Adipocyte (in vitro differentiated cells): Measurements from ENCODE around the gene ST6GALNAC5.

Experiments
- DNase-seq: peaks from one replicate; pipeline ENCODE4 v3.0.0-alpha.2; 2015; ENCODE audit warnings: low read depth
- H3K27me3 ChIP-seq: replicated peaks from 2 replicates; pipeline ENCODE4 v1.7.0; 2013; ENCODE audit warnings: mild to moderate bottlenecking, low read length, moderate library complexity; ENCODE audit not compliant: control insufficient read depth, insufficient read depth
- H3K36me3 ChIP-seq: 2 replicates; pipeline ENCODE4 v1.7.0; 2013; ENCODE audit warnings: low read length, mild to moderate bottlenecking, moderate library complexity; ENCODE audit not compliant: control insufficient read depth, insufficient read depth, severe bottlenecking
- H3K4me1 ChIP-seq: 2 replicates; pipeline ENCODE4 v1.7.0; 2013; ENCODE audit warnings: mild to moderate bottlenecking, low read length, moderate library complexity; ENCODE audit not compliant: control insufficient read depth, insufficient read depth
- H3K4me3 ChIP-seq: 2 replicates; pipeline ENCODE4 v1.7.0; 2013; ENCODE audit warnings: mild to moderate bottlenecking, low read length, moderate library complexity
- H3K9ac ChIP-seq: 2 replicates; pipeline ENCODE4 v1.7.0; 2013; ENCODE audit warnings: mild to moderate bottlenecking, low read length, moderate library complexity
- H3K9me3 ChIP-seq: 2 replicates; pipeline ENCODE4 v1.7.0; 2013; ENCODE audit warnings: mild to moderate bottlenecking, low read length, moderate library complexity; ENCODE audit not compliant: control insufficient read depth

ST6GALNAC5 gene

DNA sequence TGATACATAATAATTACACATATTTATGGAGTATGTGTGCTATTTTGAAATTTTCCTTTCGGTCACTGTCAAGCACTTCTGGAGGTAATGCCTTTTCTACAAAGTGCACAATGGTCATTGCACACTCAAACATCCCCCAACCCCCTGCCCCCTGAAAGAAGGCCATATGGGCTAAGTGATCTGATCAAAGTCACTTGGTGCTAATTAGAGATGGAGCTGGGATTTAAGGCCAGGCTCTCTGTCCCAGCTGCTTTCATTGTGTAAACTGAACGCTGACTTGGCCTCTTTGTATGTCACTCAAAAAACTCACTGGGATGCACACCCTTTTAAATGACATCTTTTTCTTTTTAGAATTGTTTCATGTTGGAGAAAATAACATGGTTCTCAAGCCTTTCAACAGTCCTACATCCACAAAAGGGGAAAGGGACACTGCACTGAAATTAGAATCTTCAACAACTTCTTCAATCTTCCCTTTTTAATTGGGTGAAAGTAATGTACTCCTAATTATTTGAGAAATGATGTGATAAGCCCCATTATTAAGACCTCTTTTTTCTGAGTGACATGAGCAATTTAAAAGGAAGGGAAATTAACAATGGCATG, 149.2 kb downstream of the ST6GALNAC5 start:
- no peak overlapping the region for H3K4me3 ChIP-seq
- no peak for DNase-seq
- H3K36me3 ChIP-seq: no peaks in the 10 kb centered on the region
- H3K27me3 ChIP-seq: peaks cover 18% of the 10 kb centered on the region
- no peak overlapping the region for H3K9ac ChIP-seq
- H3K9me3 ChIP-seq: no peaks in the 10 kb centered on the region
- no peaks in the 10 kb centered on the region for H3K4me1 ChIP-seq

DNA sequence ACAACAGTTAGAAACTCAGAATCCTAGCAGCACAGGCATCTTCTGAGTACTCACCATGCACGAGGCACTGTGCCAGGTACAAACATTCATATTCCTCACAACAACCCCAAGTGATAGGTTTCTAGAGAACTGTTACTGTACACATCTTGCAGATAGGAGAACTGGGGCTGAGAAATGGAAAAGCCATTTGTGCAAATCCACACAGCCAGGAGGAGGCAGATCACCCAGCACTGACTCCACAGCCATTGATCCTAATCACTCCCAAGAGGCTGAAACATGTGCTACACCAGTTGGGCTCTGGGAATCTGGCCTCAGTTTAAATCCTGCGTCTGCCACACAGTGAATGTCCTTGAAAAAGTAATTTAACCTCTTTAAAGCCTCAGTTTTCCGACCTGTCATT, 151.0 kb downstream of the ST6GALNAC5 start:
- DNase-seq: no peak
- Histone ChIP-seq H3K9ac (no peak overlapping the region), H3K36me3 (no peaks in the 10 kb centered on the region), H3K9me3 (no peaks in the 10 kb centered on the region), H3K27me3 (peaks cover 23% of the 10 kb centered on the region), H3K4me3 (no peak overlapping the region), H3K4me1 (no peaks in the 10 kb centered on the region)

DNA sequence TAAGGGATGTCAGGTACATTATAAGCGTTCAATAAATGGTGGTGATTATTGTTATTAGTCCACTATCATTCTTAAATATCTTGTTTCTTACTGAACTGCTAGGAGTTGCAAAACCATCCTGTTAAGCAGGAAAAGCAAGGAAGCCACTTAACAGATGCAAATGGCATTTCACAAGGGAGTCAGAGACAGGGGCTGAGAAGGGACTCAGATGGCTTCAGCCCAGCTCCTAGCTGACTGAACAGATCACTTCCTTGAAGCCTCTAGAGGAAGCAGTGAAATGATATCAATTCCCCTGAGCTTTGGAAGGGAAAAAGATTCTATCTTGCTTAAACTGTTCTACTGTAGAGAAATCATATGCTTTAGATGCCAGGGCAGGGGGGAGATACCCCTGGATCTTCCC, 151.5 kb downstream of the ST6GALNAC5 start:
- Histone ChIP-seq H3K9me3 (no peaks in the 10 kb centered on the region), H3K4me3 (no peak overlapping the region), H3K36me3 (no peaks in the 10 kb centered on the region), H3K9ac (no peak overlapping the region), H3K4me1 (no peaks in the 10 kb centered on the region), H3K27me3 (peaks cover 23% of the 10 kb centered on the region)
- DNase-seq: no peak

DNA sequence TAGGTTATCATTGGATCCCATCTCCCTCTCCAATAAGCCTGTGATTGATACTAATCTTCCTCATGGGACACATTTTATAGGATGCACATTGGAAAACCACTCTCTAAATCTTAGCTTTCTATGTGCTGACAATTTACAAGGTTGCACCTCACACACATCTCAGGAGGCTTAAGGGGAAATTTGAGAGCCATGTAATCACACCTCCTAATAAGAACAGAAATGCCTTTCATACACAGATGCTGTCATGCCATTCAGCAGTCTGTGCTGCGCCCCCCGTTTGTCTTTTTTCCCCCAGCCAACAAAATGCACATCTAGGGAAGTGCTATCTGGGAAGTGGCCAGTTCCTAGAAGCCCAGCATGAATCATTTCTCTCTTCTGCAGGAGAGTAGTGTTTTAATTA, 154.5 kb downstream of the ST6GALNAC5 start:
- no peaks in the 10 kb centered on the region for H3K4me1 ChIP-seq
- H3K27me3 ChIP-seq: peaks cover 30% of the 10 kb centered on the region
- H3K36me3 ChIP-seq: no peaks in the 10 kb centered on the region
- no peak overlapping the region for H3K9ac ChIP-seq
- H3K4me3 ChIP-seq: no peak overlapping the region
- H3K9me3 ChIP-seq: no peaks in the 10 kb centered on the region
- DNase-seq: no peak

DNA sequence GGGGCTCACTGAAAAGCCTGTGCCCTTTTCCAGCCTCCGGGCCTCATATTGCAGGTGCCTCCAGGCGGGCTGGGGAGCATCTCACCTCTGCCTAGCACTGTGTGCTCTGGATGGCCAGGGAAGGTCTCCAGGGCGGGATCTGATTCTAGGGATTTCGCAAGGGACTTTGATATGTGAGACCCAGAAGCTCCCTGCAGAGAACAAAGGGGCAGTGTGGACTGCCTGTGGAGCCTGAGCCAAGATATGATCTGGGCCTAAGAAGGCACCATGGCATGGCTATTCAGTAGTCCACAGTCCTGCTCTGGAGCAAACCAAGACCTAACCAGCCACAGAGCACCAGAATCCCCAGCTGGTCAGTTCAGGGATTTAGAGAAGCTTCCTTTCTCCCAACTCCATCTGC, 157.2 kb downstream of the ST6GALNAC5 start:
- Histone ChIP-seq H3K9me3 (no peaks in the 10 kb centered on the region), H3K9ac (no peak overlapping the region), H3K36me3 (no peaks in the 10 kb centered on the region), H3K4me1 (no peaks in the 10 kb centered on the region), H3K27me3 (peaks cover 36% of the 10 kb centered on the region), H3K4me3 (no peak overlapping the region)
- no peak for DNase-seq

DNA sequence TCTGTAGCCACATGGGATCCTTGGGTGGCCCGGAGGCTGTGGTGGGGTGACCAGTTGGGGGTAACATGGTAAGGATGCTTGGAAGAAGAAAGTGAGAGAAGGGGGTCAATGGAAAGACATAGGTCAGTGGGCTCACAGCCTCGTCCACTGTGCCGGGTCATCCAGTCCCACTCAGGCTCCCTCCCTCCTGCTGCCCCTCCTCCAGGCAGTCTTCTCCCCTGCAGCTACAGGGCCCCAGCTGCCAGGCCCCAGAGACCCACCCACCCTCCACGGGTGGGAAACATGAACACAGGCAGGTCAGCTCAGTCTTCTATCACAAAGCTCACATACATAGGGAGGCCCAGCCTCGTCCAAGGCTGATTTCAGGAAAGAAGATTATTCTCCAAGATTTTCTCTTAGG, 158.3 kb downstream of the ST6GALNAC5 start:
- Histone ChIP-seq H3K9ac (no peak overlapping the region), H3K4me1 (peaks cover 4% of the 10 kb centered on the region), H3K9me3 (no peaks in the 10 kb centered on the region), H3K4me3 (no peak overlapping the region), H3K36me3 (no peaks in the 10 kb centered on the region), H3K27me3 (peaks cover 36% of the 10 kb centered on the region)
- no peak for DNase-seq

DNA sequence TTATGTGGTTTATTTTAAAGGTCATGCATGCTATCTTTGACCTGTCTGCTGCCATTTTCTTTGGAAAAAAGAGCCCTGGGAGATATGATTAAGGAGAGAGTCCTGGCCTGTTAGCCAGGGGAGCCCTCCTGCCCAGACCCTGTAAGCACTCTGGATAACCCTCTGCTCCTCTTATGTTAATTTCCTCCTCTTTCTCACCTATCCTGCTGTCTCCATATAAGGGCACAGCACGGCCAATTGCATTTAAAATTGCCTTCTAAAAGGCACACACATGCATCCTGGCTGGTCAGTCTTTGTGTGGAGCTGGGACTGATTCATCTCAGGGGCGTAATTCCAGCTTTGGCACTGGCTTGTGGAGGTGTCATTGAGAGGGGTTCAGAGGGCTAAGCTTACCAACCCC, 158.9 kb downstream of the ST6GALNAC5 start:
- H3K9me3 ChIP-seq: no peaks in the 10 kb centered on the region

DNA sequence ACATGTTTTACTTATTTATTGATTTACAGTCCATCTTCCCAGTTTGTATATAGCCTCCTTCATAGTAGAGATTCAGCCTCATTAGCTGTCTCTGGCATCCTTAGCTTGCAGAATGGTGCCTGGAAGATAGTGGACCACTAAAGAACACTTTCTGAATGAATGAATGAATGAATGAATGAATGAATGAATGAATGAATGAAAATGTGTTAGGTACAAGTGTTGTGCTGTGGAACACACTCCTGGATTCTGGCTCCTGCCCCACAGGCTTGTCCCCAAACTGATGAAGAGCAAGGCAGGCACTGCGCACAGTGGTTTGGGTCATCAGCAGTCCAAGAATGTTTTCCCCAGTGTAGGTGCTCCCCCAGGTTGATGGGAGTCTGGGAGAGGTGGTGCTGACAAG, 159.4 kb downstream of the ST6GALNAC5 start:
- no peaks in the 10 kb centered on the region for H3K9me3 ChIP-seq
- peaks cover 29% of the 10 kb centered on the region for H3K27me3 ChIP-seq
- H3K4me3 ChIP-seq: no peak overlapping the region
- no peak for DNase-seq
- H3K9ac ChIP-seq: no peak overlapping the region
- no peaks in the 10 kb centered on the region for H3K36me3 ChIP-seq
- peaks cover 10% of the 10 kb centered on the region for H3K4me1 ChIP-seq

More for the DNA sequence above, 158.9 kb downstream of the ST6GALNAC5 start:
- Histone ChIP-seq H3K4me1 (peaks cover 9% of the 10 kb centered on the region), H3K9ac (no peak overlapping the region), H3K27me3 (peaks cover 34% of the 10 kb centered on the region), H3K4me3 (no peak overlapping the region), H3K36me3 (no peaks in the 10 kb centered on the region)
- DNase-seq: no peak

DNA sequence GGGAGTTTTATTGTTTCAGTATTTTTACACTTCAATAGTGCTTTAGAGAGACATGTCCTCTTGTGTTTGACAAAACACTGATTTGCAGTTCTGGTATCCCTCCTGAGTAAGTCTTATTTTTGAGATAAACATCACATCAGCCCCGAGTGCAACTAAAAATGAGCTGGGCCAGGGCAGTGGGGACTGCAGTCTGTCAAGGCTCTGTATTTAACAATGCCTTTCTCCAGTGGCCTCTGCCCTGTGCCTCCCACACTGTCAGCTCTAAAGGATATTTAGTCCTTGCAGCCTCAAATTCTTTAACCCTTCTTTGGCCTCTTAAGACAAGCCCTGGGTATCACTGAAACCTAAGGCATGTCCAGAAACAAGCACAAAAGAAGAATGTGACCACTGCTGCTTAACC, 160.6 kb downstream of the ST6GALNAC5 start:
- Histone ChIP-seq H3K9ac (no peak overlapping the region), H3K4me3 (no peak overlapping the region), H3K9me3 (no peaks in the 10 kb centered on the region), H3K36me3 (no peaks in the 10 kb centered on the region), H3K4me1 (peaks cover 10% of the 10 kb centered on the region), H3K27me3 (peaks cover 28% of the 10 kb centered on the region)
- no peak for DNase-seq

DNA sequence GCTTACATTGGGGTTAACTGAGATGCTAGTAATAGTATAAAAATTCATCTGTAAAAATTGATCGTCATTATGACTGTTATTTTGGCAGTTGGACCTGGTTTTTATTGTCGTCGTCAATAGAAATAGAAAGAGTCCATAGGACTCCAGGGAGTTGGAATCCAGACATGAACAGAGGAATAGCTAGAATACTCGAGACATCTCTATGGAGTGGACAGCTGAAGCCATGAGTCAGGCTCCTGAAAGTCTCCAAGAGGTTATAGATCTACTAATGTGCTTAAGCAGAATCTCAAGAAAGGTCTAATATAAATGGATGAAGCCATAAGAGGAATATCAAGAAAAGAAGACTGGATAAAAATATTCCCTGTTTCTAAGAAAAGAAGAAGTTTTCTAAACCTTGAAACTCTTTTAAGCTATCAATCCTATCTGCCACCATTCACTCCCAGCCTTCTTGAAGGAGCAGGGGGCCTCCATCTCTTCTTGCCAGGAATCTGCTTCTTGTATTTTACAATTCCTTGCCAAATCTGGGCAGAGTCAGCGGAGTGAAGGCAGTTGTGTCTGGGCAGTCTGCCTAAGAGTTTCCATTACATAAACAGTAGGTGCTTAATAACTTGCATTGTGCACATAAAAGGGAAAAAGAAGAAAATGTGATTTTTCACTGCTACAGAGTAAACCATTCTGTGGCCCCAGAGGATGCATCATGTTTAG, 163.3 kb downstream of the ST6GALNAC5 start:
- no peak for DNase-seq

DNA sequence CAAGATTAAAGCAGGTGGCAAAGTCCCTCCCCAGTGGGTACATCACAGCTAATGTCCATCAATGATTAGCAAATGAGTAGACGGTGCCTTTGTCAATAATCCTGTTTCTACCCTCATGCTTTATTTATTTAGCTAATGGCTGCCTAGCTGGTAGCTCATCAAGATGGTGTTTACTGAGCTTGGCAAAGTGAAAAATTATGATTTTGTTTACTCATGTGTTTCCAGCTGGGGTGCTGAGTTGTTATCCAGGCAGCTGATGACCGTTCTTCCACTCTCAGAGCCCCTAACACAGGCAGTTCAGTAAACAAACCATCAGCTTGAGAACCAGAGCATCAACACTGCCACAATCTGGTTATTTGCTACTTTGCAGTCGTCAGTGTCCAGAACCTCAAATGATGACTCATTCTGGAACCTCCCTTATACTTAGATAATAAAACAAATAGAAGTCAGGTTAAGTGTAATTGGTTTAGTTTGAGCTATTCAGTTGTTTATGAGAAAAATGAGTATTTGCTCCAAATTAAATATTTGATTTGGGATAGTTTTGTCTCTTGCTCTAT, 163.9 kb downstream of the ST6GALNAC5 start:
- peak; percentile 55 for DNase-seq
- Histone ChIP-seq H3K9me3 (no peaks in the 10 kb centered on the region), H3K36me3 (no peaks in the 10 kb centered on the region), H3K9ac (no peak overlapping the region), H3K4me3 (no peak overlapping the region), H3K4me1 (peaks cover 10% of the 10 kb centered on the region), H3K27me3 (peaks cover 27% of the 10 kb centered on the region)

More for the DNA sequence above, 163.3 kb downstream of the ST6GALNAC5 start:
- Histone ChIP-seq H3K9me3 (no peaks in the 10 kb centered on the region), H3K36me3 (no peaks in the 10 kb centered on the region), H3K4me1 (peaks cover 10% of the 10 kb centered on the region), H3K9ac (no peak overlapping the region), H3K27me3 (peaks cover 28% of the 10 kb centered on the region), H3K4me3 (no peak overlapping the region)
